Activated T-cell treated with anti-CD3 and anti-CD28 coated beads for 48 hours (primary cell): ENCODE results near the gene CERS1.
"Not testable (repeated sequence)": the region's sequence is repeated elsewhere in the genome, so short reads cannot be mapped to it uniquely, and the experiment has no call there.

Experiments used
- DNase-seq: peaks from one replicate; pipeline ENCODE4 v3.0.0-alpha.2; 2020; ENCODE audit warnings: low read depth

CERS1 gene

DNA sequence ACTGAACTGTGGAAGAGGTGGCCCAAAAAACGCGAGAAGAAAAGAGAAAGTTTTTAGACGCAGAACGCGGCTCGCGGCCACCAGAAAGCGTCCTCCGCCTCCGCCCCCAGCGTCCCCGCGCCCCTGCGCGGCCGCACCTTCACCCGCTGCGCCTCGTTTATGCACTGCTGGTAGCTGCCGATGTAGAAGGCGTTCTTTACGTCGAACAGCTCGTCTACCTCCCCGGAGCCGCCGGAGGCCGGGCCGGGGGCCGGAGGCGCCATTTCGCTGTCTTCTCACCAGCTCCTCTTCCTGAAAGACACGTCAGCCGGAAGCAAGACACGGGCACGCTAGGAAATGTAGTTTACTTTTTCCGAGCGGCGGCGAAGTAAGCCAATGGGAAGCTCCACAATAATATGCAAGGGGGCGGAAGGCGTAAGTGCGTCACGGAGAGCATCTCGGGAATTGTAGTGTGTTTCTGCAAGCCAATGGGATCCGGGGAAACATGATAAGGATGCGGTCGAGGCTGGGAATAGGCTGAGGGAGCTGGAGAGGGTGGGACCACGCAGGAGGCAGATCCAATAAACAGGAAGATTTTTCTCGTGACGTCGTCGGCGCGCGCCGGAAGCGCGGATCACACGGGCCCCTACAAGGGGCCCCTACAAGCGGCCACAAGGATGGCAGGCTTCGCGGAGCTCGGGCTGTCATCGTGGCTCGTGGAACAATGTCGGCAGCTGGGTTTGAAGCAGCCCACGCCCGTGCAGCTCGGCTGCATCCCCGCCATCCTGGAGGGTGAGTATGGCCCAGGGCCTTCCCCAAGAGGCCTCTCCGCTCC lies 23.3 kb upstream of the CERS1 start, which contains the start of the genes COPE and DDX49:
TSS of gene COPE (minus strand) at position 302 of the 814 bp plus-strand sequence. CDS start at position 263, 39 bp downstream.
TSS of gene DDX49 (plus strand) at position 630 of the 814 bp plus-strand sequence. CDS start at position 657, 27 bp downstream.
- DNase-seq: peak; percentile 95

DNA sequence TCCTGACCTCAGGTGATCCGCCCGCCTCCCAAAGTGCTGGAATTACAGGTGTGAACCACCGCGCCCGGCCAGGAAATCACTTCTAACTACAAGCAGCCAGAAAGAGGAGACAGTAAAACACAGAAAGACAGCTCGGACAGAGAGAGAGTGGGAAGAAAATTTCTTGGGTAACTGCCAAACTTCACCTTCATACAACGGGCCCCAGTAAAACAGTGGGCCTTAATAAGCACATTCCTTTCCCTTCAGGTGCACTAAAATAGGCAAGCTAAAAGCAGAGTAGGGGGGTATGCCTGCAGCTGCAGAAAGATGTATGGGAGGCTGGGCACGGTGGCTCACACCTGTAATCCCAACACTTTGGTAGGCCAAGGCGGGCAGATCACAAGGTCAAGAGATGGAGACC lies 21.6 kb upstream of the CERS1 start:
- DNase-seq: not testable (repeated sequence)

DNA sequence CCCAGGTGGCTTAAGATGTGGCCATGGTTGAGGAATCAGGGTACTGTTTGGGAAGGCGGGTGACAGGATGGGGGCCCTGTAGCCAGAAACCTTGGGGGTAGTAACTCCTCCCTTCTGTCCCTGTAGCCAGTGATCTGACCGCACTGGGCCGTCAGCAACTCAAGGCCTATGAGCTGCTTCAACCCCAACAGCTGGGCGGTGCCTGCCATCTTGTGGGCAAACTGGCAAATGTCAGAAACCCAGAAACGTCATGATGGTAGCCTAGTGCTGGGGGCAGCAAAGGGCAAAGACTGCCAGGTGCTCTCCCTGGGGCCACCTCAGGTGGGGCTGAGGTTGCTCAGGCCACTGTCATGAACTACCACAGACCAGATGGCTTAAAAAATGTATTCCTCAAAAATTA lies 19.7 kb upstream of the CERS1 start:
- DNase-seq: peak; percentile 28

DNA sequence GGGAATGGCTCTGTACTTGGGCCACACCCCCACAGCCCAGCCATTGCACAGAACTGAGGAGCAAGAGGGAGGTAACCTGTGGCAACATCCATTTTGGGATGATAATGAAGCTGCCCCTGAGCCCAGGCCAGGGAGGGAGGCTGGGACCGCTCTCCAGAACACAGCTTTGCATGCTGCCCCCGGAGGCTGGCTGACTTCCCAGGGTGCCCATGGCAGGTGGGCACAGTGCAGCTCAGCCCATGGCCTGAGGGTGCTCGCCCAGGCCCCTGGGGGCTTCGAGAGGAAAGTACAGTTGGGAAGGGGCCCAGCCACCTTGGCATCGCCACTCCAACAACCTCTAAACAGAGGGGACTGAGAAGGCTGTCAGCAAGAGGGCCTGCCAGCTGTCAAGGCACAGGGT lies 17.5 kb upstream of the CERS1 start:
- DNase-seq: no peak

DNA sequence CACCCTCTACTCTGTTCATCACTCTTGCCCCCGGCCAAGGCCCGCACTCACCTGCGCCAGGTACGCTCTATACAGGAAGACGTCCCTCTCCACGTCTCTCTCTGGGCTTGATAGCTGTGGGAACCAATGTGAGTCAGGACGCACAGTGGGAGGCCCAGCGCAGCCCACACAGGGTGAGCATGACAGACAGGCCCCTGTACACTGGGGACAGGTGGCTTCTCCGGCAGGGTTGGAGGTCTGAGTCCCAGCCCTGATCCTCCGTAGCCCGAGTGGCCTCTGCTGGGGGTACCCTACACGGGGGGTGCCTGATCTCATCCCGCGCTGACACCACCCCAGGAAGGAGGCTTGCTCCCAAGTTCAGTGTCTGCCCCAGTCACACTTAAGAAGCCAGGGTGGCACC lies 17.0 kb upstream of the CERS1 start:
- DNase-seq: no peak

DNA sequence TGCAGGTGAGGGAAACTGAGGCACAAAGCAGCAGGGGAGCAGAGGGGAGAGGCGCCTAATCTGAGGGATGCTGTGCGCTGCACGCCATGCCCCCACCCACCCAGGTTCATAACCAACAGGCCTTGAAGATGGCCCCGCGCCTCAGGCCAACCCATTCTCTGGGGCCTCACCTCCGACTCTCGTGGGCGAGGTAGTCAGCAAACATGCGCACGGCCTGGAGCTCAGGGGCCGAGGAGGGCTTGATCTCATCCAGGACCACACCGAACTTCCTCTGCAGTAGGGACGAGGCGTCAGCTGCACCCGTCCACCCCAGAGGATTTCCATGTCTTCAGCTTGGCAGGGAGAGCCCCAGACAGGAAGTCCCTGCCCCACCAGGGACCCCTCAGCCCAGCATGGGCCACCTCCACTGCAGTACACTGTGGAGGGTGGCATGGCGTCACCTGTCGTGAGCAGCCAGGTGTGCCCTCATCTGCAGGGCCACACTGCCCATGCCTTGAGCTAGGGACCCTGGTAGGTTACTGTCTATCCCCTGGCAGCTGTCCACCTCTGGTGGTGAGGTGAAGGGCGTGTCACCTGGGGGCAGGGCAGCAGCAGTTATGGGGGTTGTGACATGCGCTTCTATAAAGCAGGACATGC lies 15.0 kb upstream of the CERS1 start:
- no peak for DNase-seq

DNA sequence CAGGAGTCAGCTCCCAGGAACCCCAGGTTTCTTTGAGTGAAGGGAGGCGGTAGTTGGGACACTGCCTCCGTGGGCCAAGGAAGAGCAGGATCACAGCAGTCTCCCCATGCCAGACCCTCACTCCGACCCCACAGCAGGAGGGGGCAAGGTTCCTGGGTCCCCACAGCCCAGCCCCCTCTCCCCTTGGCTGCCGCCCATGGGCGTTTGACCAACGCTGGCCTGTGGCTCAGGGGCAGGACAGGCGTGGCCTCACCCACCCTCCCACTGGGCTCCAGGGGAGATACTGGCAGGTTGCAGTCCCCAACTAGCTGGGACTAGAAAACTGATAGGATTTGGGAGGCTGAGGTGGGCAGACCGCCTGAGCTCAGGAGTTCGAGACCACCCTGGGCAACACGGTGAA lies 14.1 kb upstream of the CERS1 start:
- no peak for DNase-seq

DNA sequence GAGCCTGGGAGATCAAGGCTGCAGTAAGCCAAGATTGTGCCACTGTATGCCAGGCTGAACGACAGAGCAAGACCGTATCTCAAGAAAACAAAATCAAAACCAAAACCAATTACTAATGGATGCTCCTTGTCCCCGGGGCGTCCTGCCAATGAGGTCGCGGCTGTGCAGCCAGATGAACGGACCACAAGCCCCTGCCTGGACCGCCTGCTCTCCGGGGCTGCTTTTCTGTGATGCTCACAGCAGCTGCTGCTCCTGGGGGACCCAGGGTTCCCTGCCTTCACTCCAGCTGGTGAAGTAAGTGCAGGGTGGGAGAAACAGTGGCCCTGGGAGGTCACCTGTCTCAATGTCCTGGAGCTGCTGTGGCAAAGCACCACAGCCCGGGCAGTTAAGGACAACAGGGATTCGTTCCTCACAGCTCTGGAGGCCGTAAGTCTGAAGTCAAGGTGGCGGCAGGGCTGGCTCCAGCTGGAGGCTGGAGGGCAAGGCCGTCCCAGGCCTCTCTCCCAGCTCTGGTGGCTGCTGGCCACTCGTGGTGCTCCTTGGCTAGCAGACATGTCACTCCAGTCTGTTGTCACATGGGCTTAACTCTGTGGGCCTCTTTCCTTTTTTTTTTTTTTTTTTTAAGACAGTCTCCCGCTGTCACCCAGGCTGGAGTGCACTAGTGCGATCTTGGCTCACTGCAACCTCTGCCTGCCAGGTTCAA lies 13.1 kb upstream of the CERS1 start:
- no peak for DNase-seq

DNA sequence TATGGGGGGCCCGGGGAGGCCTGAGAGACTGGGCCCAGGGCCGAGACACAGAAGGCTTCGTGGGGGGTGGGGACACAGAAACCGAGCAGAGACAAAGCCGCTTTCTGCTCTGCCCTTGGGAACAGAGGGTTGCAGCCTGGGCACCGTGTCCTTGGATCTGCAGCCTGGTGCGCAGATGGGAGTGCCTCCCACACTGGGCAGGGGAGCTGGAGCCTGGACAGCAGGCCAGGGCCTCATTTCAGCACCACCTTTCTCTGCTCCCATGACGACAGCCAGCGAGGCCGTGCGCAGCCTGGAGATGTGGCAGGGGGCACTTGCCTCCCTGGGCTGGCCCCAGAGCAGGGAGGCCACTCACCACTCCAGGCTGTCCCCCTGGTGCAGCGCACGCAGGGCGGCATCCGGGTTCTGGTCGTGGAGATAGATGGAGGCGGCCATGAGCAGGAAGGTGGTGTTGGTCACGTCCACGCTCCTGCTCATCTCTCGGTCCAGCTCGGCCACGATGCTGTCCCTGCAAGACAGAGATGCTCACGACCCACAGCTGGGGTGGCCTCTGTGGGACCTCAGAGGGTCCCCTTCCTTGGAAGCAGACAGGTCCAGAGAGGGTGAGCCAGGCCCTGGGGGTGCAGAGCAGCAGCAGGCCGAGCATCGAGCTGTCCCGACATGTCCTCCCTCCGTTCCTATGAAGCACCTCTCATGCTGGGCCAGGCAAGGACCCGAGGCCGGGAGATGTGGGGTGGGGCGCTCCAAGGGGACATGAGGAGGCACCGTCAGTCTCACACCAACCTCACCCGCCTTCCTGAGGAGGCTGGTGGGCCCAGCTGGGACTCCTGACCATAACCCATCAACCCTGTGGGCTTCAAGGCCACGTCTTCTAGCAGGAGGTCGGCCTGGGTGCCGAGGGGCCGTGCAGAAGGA lies 10.9 kb upstream of the CERS1 start:
- no peak for DNase-seq

DNA sequence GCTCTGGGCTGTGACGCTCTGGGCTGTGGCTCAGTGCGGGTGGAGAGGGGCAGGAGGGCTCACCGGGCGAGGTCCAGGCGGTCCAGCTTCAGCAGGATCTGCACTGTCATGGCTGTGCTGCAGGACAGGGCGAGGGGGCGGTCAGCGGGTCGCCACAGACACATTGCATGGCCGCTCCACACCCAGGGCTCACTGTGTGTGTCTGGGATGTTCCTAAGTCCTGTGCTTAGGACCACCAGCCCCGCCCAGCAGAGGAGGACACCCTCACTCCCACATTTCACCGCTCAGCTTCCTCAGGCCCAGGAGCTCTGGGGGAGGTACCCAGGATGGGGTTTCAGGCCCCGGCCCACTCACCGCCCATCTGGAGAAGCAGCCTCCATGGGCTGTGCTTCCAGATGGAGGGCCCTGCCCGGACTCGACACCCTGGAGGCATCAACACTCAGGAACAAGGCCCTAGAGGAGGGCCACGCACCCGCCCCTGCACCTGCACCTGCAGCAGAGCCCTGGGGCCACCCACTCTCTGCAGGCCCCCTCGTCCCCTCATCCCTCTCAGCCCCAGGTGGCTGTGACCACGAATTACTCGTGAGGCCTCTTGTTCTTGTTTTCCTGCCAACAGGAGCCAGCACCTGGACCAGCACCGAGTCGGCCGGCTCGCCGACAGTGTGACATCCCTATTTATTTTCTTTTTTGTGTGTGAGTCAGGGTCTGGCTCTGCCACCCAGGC lies 9.7 kb upstream of the CERS1 start:
- no peak for DNase-seq

DNA sequence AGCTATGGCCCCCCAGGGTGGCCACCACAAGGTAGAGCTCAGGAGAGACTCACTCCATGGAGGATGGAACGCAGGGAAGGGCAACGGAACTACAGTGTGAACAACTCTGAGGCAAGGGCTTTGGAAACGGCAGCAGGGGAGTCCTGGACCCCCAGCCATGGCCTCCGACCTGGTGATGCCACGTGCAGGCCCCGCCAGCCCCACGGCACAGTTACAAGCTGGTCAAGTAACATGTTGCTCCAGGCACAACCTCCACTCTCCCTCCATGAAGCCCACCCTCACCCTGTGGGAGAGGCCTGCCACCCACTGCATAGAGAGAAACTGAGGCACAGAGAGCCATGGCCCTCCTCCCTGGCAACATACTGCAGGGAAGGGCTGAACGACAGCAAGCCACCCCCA lies 9.1 kb upstream of the CERS1 start:
- no peak for DNase-seq

DNA sequence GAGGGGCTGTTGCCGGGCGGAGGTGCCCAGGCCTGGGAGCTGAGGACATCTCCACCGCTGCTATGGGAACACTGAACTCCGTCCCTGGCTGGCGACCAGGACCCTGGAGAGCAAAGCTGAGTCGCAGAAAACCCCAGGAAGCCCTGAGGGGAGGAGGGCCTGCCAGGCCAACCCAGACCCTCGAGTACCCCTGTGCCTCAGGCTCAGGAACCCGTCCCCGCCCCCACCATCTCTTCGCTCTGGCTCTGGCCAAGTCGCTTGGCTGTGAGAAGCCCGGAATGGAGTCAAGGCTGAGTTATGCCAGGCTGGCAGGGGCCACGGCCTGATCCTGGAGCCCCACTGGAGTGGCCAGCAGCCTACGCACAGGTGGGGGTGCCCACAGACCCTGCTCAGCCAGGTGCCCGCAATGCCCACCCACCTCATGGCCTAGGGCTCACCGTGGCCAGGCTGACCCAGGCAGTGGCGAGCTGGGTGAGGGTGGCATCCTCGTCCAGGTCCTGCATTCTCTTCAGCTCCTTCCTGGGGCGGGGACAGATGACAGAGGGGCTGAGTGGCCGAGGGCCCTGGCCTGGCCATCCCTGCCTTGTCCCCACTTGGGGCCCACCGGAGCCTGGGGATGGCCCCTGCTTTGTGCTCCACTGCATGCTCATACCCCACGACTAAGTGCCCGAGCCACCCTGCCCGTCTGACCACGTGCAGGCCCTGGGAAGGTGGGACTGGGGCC lies 8.5 kb upstream of the CERS1 start:
- DNase-seq: no peak

DNA sequence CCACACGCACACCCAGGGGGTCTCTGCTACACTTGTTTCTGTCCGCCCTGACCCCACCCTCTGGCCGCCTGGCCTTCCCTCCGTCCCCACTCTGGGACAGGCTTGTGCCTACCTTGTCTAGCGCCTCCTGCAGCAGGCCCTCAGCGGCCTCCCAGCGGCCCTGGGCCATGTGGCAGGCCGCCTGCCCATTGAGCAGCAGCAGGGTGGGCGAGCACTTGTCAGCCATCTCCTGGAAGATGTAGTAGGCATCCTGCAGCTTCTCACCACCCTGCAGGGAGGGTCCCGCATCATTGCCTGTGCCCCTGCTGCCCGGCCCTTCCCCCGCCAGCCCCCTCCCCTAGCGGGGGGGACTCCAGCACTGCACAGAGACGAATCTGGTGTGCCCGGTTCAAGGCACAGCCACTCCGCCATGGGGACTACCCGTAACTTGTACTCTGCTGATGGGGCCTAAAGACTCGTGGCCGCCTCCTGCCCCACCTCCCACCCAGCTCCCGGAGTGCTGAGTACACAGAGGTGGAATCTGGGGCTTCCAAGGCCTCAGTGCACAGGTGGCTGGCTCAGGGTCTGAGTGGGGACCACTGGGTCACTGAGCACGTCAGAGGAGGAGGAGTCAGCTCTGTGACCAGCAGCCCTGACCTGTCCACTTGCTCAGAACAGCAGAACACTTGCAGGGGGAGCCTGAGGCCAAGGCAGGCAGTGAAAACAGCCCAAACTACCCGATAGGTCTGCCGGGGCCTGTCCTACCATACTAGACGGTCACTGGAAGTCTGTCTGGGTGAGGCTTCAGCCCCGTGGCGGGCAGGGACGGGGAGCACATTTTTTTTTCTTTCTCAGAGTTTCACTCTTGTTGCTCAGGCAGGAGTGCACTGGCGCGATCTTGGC lies 7.4 kb upstream of the CERS1 start:
- no peak for DNase-seq

DNA sequence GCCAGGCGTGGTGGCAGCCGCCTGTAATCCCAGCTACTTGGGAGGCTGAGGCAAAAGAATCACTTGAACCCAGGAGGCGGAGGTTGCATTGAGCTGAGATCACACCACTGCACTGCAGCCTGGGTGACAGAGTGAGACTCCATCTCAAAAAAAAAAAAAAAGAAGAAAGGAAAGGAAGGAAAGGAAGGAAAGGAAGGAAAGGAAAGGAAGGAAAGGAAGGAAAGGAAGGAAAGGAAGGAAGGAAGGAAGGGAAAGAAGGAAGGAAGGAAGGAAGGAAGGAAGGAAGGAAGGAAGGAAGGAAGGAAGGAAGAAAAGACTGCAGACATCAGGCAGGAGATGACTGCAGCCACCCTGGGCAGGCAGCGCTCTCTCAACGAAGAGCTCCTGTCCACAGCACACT lies 6.6 kb upstream of the CERS1 start:
- not testable (repeated sequence) for DNase-seq

DNA sequence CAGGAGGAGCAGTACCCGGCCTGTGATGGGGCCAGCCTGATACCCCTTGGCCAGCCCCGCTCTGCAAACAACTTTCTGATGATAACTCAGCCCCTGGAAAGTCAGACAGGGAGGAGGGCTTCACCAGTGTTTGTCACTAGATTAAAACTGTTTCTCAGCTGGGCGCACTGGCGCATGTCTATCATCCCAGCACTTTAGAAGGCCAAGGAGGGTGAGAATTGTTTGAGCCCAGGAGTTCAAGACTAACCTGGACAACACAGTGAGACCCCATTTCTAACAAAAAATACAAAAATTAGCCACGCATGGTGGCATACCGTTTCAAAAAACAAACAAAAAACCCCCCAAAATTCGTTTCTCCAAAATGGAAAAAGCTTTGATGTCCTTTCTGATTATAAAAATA lies 5.5 kb upstream of the CERS1 start:
- DNase-seq: no peak

DNA sequence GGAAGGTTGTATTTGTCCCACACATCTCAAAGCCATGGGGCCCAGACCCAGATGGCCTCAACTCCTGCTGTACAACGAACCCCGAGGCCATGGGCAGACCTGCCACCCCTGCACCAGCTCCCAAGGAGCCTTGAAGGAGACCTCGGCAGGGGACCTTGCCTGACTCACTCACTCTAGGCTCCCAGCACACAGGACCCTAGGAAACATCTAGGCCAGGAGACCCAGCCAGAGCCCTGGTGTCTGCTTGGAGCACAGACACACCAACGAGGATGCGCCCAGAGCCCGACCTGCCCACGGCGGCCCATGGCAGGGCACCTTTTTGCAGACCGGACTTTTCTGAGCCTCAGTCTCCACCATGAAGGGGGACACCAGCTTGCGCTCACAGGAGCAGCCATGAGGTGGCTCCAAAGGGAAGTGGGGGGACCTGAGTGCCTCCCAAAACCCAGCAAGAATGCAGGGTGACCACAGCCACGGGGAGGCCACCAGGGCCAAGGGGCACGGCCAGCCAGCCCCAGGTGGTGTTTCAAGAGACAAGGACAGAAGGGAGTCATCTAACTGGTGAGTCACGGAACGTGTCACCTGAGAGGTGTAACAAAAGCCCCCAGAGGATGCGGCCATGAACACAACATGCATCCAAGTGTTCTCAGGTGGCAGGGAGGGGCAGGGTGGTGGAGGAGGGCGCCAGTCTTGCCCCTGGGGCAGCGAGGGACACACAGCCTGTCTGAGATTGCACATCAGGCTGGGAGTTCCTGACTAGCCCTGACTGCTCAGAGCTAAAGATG lies 4.9 kb upstream of the CERS1 start:
- DNase-seq: no peak

DNA sequence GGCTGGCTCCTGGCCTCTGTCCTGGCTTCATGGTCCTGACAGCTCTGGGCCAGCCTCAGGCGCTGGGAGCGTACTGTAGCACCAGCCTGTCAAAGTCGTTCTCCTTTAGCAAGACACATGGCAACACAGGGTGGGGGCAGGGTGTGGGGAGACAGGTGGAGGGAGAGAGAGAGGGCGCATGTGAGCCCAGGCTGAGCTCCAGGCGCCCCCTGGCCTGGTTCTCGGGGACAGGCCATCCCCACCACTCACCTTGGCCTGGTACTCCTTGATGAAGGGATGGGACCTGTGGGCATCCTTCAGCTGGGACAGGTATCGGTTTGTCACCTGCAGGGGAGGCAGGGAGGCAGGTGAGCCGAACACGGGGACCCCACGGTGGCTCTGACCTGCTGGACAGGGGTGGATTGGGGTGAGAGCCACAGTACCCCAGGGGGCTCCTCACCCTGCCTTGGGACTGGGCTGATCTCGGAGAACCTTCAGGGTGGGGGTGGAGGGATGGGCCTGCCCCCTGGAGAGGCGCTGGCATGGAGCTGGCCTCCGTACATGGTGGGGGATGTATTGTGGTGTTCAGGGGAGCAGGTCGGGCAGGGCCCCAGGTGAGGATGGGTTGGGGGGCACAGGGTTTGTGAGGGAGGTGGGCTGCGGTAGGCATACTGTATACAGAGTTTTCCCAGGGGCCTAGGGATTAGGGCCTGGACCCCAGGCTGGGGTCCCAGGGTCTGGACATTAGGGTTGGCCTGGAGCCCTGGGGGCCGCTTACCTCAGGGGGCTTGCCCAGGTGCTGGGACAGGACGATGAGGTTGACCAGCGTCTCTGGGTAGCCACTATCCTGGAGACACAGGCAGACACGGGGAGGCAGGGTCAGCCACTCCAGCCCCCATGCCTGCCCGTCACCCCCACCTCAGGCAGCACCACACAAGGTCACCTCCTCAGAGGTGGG lies 3.9 kb upstream of the CERS1 start:
- no peak for DNase-seq
